GM12874 (cell line): ENCODE measurements around the gene HIPK2.

Source experiments
- CTCF ChIP-seq: IDR thresholded peaks from 2 replicates; pipeline ENCODE4 v1.5.1; 2011; ENCODE audit warnings: low read depth, mild to moderate bottlenecking, control low read depth, low read length, moderate library complexity; ENCODE audit not compliant: insufficient read depth

The HIPK2 gene

DNA sequence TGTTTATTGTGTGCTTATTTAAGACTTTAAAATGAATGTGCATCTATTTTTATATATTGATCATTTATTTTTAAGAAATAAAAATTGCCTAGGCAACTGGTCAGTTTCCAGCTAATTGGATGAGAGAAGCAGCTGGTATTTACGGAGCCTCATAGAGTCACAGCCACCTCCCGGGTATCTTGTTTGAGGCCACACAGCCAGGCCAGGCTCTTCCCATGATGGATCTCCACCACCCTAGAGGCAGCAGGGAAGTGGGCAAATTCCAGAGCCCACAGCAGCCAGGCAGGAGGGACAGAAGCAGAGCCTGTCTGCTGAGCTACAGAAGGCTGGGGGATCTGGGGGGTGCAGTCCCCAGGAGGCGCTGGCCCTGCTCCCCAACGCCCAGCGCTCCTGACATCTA is 192.8 kb downstream of the HIPK2 start:
- no peak for TF ChIP-seq CTCF

DNA sequence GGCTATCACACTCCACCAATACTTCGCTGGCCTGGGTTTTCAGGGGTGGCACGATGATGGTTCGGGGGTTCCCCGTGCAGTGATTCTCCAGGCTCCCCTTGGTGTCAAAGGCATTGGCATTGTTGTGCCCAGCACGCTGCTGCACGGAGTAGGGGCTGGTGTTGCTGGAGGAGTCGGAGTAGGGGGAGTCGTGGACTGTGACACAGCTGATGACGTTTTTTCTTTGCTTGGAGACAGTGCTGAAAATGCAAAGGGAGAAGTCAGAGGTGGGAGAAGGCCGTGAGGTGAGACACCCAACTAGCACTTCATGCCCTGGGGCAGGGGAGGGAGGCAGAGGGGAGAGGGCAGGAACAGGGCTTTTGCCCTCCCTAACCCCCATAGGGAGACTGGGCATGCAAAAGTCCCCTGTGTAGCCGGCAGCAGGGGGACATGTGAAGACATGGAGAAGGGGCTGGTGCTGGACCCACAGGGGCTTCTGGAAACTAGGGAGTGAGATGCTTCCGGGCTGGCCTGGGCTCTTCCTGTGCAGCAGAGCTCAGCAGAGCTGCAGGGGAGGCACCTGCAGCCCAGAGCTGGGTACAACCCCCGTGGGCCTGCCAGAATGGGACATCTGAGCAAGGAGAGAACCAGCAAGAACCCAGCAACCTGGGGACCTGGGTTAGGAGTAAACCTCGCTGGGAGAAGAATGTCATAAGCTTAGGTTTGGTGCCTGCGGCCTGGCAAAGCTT is 193.8 kb downstream of the HIPK2 start:
- no peak for TF ChIP-seq CTCF

- no peak for TF ChIP-seq CTCF
These were observed 195.1 kb downstream of the HIPK2 start for GRCh38 chr7:139582671-139583155.

DNA sequence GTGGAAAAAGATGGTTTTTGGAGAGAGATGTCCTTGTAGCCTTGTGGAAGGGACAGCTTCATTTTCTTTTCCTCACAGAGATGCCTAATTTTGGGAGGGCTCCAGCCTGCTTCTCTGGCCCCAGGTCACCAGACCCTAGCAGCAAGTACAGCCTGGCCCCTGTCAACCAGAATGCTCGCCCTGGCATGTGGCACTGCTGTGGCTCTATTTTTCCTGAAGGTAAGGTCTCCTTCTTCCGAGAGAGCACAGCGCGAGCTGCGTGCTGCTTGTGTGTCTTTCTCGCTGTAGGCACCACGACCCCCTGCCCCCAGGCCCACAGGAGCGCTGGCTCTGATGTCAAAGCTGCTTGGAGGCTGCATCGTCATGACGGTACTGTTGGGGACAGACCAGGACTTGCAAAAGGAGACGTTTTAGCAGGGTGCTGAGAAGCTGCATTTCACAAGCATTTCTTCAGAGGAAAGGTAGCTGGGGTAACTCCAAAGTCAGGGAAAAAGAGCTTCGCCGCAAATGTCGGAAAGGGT is 195.6 kb downstream of the HIPK2 start:
- no peak for TF ChIP-seq CTCF

DNA sequence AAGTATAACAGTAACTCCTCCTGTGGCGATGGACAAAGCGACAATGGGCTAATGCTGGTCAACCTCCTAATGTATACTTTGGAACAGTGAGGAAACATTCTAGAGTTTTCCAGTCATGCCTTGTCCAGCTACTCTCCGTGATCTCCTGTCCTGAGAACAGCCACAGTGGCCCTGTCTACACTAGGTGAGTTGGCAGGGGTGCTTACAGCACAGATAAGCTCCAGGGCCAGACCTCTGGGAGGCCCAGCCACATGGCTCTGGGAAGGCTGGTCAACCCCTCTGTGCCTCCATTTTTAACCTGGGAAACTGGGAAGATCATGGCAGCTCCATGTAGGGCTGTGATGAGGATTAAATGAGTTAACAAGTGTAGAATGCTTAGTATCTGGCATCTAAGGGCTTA is 197.4 kb downstream of the HIPK2 start:
- TF ChIP-seq CTCF: no peak

- TF ChIP-seq CTCF: no peak
These were observed 201.4 kb downstream of the HIPK2 start for GRCh38 chr7:139576179-139576973.

DNA sequence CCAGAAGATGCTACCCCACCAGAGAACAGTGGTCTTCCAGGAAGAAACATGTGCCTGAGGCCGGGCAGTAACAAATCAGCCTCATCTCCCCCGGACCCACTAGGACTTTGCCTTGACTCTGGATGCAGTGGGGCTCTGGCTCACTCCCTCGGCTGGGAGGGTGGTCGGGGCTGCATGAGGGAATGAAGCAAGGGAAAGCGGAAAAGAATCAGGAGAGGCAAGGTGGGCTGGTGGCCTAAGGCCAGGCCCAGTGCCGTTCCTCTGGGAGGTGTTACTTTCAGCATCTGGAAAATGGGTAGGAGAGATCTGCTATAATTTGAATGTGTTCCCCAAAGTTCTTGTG is 202.5 kb downstream of the HIPK2 start:
- TF ChIP-seq CTCF: no peak
